Right lobe of liver (tissue), 6 donors: ENCODE results near the gene ARHGAP15. TPM values are rescaled to one million over a fixed set of nuclear protein-coding genes. Genes with fewer than 3 reads are reported as not detected.

ENCODE experiments used
- ATAC-seq, 4 donors: fragments of 200-7000 bp; cut with Tn5 transposase; one replicate each; pipeline ENCODE4 v1.9.1; 2020; ENCODE audit warnings: mild to moderate bottlenecking in 4 of 4, moderate library complexity in 4 of 4
- DNase-seq, 3 donors: peaks; one replicate each; pipeline ENCODE4 v3.0.0-alpha.2; 2020
- H3K27ac ChIP-seq, 3 donors: fragments of 200-600 bp; one replicate each; pipeline ENCODE4 v1.8.0; 2022
- H3K27me3 ChIP-seq, 2 donors: fragments of 200-600 bp; one replicate each; pipeline ENCODE4 v1.8.0; 2022
- H3K36me3 ChIP-seq, 4 donors: fragments of 200-600 bp; sonication (generic) in 1 of 4; one replicate each; pipeline versions ENCODE4 v1.5.1 to v1.8.0; 2017 to 2022; ENCODE audit warnings: control low read depth in 1 of 4
- H3K4me1 ChIP-seq, 4 donors: fragments of 200-600 bp; sonication (generic) in 1 of 4; one replicate each; pipeline versions ENCODE4 v1.5.1 to v1.8.0; 2017 to 2022; ENCODE audit warnings: control low read depth in 1 of 4
- H3K4me3 ChIP-seq, 3 donors: fragments of 200-600 bp; one replicate each; pipeline ENCODE4 v1.8.0; 2022
- H3K9me3 ChIP-seq, 4 donors: fragments of 200-600 bp; sonication (generic) in 1 of 4; one replicate each; pipeline versions ENCODE4 v1.5.1 to v1.8.0; 2017 to 2022; ENCODE audit warnings: control low read depth in 1 of 4
- POLR2A ChIP-seq: fragments of 450-650 bp; IDR thresholded peaks from one replicate; pipeline ENCODE4 v1.6.1; 2017; ENCODE audit warnings: antibody characterized with exemption, mild to moderate bottlenecking
- WGBS: methylation state at CpG from one replicate; pipeline ENCODE4 v1.1.6; 2018; ENCODE audit warnings: low coverage, low lambda C conversion rate; ENCODE audit not compliant: insufficient coverage; ENCODE audit errors: missing lambda C conversion rate; 5-methylcytosine and 5-hydroxymethylcytosine counted together
- intact Hi-C, 2 donors: fragments of 100-400 bp; cut with DNase I; formaldehyde crosslinking; loops; one replicate each; pipeline versions ENCODE4 v1.11.2 to v1.14.1; 2022
- total RNA-seq, 6 experiments: library from RNA; depleted of rRNA in 2 of 6; stranded (reverse); fragments of >200 nt in 2 of 6; fragmentation: NEBNext Ultra II Directional in 3 of 6; extraction: Animal tissue kit (Norgen Biotek cat#: 25700) in 3 of 6; gene quantifications; one replicate each; pipeline versions ENCODE4 v1.1.0 to v1.2.4, GENCODE V29; 2016 to 2023
- TF ChIP-seq, protein P1 (sequence below), 4 donors: fragments of 200-600 bp in 3 of 4; fragments of 450-650 bp in 1 of 4; IDR thresholded peaks; one replicate each; pipeline versions ENCODE4 v1.5.1 to v1.8.0; 2016 to 2022; ENCODE audit warnings: antibody characterized with exemption in 4 of 4, mild to moderate bottlenecking in 2 of 4
- donor health status: DM: no; HTN: yes; CAD: no.
- donor health status: DM: no; HTN: no; CAD: no.
- donor health status: DM: no; HTN: no; CAD: no.
- donor health status: DM: no; HTN: yes; CAD: no.
- donor health status: DM: no; HTN: yes; CAD: no.

The ARHGAP15 gene
- total RNA-seq, 6 experiments from 2014 or later, result 3.3 to 8.2 (median 6.6) TPM

DNA sequence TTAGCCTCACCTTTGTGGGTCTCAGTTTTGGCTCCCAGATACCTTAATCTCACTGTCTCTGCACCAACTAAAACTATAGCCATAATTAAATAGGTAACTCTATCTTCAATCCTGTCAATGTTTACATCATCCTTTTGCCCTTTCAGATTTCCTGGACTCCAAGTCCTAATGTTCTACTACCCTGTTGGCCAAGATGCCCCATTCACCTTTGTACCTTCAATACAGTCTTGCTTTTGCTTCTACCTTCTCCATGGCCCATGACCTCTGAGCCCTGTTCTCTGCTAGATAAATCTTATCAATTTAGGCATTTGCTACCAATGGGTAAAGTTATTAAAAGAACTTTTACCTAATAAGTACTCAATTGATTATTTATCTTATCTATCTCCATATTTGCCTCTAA, 635.5 kb downstream of the ARHGAP15 start:
- no peak overlapping the region for H3K27ac ChIP-seq
- intact Hi-C loops, result no loop called here
- no peaks in the 10 kb centered on the region for H3K4me1 ChIP-seq
- H3K27me3 ChIP-seq, result no peaks in the 10 kb centered on the region
- H3K4me3 ChIP-seq, result no peak overlapping the region
- no peaks in the 10 kb centered on the region for H3K9me3 ChIP-seq
- DNase-seq, result no peak
- ATAC-seq, result no peak
- H3K36me3 ChIP-seq, result no peaks in the 10 kb centered on the region
- TF ChIP-seq, protein P1, sequence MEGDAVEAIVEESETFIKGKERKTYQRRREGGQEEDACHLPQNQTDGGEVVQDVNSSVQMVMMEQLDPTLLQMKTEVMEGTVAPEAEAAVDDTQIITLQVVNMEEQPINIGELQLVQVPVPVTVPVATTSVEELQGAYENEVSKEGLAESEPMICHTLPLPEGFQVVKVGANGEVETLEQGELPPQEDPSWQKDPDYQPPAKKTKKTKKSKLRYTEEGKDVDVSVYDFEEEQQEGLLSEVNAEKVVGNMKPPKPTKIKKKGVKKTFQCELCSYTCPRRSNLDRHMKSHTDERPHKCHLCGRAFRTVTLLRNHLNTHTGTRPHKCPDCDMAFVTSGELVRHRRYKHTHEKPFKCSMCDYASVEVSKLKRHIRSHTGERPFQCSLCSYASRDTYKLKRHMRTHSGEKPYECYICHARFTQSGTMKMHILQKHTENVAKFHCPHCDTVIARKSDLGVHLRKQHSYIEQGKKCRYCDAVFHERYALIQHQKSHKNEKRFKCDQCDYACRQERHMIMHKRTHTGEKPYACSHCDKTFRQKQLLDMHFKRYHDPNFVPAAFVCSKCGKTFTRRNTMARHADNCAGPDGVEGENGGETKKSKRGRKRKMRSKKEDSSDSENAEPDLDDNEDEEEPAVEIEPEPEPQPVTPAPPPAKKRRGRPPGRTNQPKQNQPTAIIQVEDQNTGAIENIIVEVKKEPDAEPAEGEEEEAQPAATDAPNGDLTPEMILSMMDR (IDR thresholded peaks at IDR 0.05), result no peak
- TF ChIP-seq POLR2A, result no peak

DNA sequence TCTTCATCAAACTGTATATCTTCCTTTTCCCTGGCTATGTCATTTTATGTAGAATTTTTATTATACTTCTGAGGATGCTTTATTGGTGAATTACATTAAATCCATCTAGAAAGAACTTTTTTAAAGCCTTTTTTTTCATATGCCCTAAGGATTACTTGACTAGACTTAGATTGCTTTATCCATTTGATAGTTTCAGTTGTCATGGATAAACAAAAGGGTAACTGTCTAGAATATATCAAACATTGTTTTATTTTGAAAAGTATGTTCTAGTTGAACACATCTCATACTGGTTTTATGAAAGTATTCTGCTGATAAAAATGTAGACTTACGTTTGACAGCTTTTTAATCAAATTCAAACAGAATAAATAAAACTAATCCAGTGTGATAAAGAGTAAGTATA, 639.8 kb downstream of the ARHGAP15 start:
- no peaks in the 10 kb centered on the region for H3K36me3 ChIP-seq

DNA sequence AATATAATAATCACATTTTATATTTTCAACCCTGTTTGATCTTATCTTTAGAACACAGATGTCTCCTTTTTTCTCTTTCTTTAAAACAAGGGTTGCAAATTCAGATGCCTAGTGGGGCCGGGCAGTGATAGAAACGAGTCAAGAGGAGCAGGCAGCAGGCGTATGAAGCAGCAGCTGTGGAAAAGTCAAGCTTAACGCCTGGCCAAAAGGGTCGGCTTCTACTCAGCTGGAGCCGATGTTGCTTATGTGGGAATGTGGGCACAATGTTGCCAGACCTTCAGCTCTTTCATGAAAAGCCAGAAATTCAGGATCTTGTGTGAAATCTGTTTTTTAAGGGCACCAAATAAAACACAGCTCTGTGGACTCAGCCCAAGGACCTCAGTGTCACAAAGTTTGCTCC, 642.7 kb downstream of the ARHGAP15 start:
- no peak for TF ChIP-seq POLR2A
- TF ChIP-seq, protein P1 (IDR thresholded peaks at IDR 0.05), result no peak
- WGBS, result 43% methylated on average over 6 of the region's 6 CpGs
- Histone ChIP-seq H3K4me3 (no peak overlapping the region), H3K36me3 (no peaks in the 10 kb centered on the region), H3K4me1 (no peaks in the 10 kb centered on the region), H3K27ac (no peak overlapping the region), H3K27me3 (no peaks in the 10 kb centered on the region), H3K9me3 (no peaks in the 10 kb centered on the region)
- DNase-seq (no peak), ATAC-seq (no peak)
- intact Hi-C loops, result no loop called here

More for the DNA sequence above, 639.8 kb downstream of the ARHGAP15 start:
- no peak for TF ChIP-seq POLR2A
- TF ChIP-seq, protein P1 (IDR thresholded peaks at IDR 0.05), result no peak
- Histone ChIP-seq H3K4me1 (no peaks in the 10 kb centered on the region), H3K4me3 (no peak overlapping the region), H3K27ac (no peak overlapping the region), H3K9me3 (no peaks in the 10 kb centered on the region), H3K27me3 (no peaks in the 10 kb centered on the region)
- DNase-seq (no peak), ATAC-seq (no peak)
- intact Hi-C loops, result no loop called here
- 30% methylated on average over 1 of the region's 1 CpG for whole genome bisulfite sequencing

DNA sequence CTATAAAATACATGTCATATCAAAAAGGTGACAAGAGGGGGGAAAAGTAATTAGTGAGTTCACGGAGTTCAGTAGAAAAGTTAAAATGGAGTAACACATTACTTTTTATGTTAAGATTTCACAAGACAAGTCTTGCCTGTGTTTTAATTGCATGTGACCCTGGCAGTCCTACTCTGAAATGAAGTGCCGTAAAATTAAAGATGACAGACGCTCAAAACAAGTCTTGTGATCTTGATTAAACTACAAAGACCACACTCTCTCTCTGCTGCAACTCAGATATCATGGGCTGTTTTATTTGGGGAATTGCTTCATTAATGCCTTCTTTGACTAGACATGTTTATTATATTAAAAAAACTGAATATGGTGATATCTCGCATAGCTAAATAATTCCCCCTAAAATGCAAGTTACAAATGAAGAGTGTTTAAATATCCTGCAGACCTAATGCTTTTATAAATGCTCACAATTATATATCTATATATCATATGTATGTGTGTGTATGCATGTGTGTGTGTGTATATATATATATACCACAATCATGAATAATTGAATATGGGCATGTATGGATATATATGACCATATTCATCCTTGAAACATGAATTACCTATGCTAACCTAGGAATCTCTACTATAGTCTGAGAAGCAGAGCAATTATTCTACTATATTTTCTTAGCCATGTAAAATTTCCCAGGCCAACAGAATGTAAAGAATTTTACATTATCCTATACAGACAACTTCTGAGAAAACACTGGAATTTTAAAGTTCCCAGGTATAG, 647.5 kb downstream of the ARHGAP15 start:
- TF ChIP-seq POLR2A, result no peak
- TF ChIP-seq, protein P1 (IDR thresholded peaks at IDR 0.05), result no peak
- WGBS, result 74% methylated on average over 4 of the region's 4 CpGs
- intact Hi-C loops, result no loop called here
- Histone ChIP-seq H3K36me3 (no peaks in the 10 kb centered on the region), H3K4me1 (no peaks in the 10 kb centered on the region), H3K9me3 (no peaks in the 10 kb centered on the region), H3K4me3 (no peak overlapping the region), H3K27ac (no peak overlapping the region), H3K27me3 (no peaks in the 10 kb centered on the region)
- ATAC-seq (no peak), DNase-seq (no peak)
